GM21619 (cell line): ENCODE data around the gene CLPX.
"Not testable (repeated sequence)": the region's sequence is repeated elsewhere in the genome, so short reads cannot be mapped to it uniquely, and the experiment has no call there.

Experiments
- ATAC-seq: cut with Tn5 transposase; IDR thresholded peaks from one replicate; pipeline ENCODE4 v1.9.1; 2021; ENCODE audit not compliant: unreplicated experiment

Gene CLPX

DNA sequence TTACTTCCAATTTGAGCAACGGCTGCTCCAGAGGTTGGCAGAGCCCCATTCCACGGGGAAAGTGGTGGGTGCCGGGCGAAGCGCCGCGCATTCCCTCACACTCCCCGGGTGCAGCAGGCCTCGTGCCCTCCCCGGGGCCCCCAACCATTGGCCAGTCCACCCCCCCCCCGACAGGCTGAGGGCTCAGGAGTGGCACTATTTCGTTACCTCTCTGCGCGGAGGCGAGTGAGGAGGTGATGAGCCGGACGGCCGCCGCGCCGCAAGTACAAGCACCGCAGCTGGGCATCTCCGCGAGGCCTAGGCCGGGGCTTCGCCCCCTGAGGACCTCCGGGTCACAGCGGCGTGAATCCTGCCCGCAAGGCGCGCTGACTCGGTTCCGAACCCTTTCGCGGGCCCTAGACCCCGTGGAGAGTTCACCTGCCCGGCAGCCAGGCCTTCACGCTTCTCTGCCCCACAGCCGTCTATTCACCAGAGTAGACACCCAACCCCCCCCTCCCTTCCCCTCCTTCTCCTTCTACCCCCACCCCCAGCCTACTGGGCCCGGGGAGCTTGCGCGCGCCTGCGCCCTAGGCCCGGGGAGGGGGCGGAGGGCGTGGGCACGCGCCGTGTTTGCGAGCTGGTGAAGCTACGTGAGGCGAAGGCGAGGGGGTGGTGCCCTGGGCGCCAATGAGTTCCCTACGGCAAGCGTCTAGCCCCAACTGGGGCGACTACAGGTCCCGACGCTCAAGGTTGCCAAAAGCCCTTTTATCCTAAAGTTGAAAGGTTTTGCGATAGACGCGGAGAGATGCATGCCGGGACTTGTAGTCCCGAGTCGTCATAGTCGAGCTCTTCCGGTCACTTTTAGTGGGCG, at the start of gene CLPX:
CLPX (minus strand) TSS at position 475 of the 850 bp plus-strand sequence; CDS start at position 286, 189 bp downstream.
- peak; percentile 67 for ATAC-seq

DNA sequence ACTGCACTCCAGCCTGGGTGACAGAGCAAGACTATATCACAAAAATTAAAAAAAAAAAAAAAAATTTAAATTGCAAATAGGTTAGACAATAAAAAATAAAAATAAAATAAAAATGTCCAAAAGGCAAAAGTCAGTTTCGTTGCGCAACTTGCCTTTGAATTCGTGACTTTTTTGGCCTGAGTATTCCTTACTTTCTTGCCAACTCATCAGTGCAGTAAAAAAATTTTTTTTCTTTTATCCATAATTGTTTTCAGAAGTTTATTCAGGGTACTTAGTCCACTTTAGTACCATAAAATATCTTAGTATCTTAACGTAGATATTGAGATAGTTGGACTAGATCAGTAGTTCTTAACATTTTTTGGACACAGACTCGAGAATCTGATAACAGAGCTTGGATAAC, 48.6 kb upstream of the CLPX start:
- no peak for ATAC-seq

DNA sequence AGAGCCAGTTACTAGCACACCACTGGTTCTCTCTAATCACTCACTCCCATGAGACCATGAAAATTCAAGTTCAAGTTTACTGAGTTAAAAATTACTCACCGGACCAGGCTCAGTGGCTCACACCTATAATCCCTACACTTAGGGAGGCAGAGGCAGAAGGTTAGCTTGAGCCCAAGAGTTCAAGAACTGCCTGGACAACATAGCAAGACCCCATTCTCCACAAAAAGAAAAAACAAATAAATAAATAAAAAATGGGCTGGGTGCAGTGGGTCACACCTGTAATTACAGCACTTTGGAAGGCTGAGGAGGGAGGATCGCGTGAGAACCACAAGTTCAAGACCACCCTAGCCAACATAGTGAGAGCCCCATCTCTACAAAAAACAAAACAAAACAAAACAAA, 47.4 kb upstream of the CLPX start:
- ATAC-seq: no peak

DNA sequence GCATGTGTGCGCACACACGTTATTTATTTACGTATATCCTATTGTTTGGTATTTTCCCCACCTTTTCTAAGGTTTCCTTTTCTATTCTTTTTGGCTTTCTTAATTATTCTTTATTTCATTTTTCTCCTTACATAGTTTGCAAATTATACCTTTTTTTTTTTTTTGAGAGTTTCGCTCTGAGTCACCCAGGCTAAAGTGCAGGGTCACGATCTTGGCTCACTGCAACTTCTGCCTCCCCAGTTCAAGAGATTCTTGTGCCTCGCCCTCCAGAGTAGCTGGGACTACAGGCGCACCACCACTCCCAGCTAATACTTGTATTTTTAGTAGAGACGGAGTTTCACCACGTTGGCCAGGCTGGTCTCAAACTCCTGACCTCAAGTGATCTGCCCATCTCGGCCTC, 46.2 kb upstream of the CLPX start:
- no peak for ATAC-seq

DNA sequence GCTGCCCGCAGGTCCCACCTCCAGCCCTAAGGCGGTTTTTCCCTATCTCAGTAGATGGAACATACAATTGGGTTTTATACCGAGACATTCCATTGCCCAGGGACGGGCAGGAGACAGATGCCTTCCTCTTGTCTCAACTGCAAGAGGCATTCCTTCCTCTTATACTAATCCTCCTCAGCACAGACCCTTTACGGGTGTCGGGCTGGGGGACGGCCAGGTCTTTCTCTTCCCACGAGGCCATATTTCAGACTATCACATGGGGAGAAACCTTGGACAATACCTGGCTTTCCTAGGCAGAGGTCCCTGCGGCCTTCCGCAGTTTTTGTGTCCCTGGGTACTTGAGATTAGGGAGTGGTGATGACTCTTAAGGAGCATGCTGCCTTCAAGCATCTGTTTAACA, 41.8 kb upstream of the CLPX start:
- not testable (repeated sequence) for ATAC-seq

DNA sequence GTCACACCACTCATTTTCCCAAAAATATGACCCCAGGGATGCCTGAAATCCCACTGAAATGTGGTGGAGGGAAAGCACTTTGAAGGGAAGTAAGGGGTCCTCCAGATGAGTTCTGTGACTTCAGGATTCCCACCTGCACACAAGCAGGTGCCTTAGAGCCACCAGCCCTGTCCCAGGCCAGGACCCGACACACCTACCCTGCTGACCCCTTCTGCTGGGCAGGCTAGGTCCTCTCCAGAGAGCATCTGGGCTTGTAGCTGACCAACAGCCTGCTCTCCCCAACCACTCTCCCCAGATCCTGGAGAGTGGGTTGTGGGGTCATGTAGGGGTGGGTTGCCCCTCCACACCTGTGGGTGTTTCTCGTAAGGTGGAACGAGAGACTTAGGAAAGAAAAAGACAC, 41.1 kb upstream of the CLPX start:
- no peak for ATAC-seq

DNA sequence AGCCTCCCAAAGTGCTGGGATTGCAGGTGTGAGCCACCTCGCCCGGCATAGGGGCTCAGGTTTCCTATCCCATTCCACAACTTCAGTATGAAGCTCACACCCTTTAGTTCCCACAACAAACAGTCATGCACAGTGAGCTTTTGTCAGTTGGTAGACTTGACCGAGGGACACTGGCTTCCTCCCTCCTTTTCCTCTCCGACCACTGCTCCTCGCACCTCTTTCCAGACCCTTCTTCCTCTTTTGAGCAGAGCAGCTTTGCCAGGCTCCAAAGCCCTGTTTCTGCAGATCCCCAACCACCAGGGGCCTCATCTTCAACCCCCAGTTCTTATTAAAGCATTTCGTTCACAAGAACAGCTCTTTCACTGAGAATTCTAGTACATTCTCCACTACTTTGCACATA, 38.9 kb upstream of the CLPX start:
- no peak for ATAC-seq

DNA sequence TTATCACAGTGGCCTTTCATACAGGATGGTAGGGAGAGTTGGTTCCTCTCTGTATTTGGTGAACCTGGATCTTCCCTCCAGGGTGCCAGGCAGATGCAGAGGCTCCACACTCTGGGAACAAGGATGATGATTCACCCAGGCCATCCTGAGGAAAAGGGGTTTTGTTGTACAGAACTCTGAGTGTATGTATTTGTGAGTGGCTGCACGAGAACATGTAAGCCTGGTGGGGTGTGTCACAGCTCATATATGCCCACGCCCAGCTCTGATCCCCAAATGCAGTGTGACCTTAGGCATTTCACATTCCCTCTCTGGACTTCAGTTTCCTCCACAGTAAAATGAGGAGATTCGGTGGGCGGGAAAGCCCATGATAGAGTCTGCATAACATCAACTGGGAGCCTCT, 37.7 kb upstream of the CLPX start:
- ATAC-seq: no peak

DNA sequence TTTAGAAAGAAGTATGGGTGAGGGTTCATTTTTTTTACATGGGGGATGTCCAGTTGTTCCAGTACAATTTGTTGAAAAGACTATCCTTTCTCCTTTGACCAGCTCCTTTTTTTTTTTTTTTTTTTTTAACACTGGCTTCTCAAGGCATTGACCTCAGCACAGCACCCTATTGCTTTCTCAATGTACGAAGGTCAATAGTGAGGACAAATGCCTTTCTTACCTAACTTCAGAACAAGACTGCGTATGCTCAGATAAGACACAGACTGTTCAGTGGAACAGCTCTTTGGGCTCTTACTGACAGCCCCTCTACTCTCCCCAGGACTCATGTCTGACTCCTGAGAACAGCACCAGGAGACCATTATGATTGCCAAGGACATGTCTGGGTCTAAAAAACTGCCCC, 36.6 kb upstream of the CLPX start:
- no peak for ATAC-seq

DNA sequence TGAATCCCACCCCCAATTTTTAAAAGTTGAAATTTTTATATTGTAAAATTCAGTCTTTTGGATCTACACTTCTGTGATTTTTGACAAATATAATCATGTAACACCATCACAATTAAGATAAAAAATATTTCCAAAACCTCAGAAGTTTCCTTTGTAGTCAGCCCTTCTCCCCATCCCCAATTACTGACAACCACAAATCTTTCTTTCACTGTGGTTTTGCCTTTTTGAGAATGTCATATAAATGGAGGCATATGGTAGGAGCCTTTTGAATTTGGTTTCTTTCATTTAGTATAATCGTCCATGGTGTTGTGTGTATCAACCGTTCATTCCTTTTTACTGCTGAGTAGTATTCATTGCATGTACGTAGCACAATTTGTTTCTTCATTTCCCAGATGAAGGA, 34.0 kb upstream of the CLPX start:
- ATAC-seq: no peak

DNA sequence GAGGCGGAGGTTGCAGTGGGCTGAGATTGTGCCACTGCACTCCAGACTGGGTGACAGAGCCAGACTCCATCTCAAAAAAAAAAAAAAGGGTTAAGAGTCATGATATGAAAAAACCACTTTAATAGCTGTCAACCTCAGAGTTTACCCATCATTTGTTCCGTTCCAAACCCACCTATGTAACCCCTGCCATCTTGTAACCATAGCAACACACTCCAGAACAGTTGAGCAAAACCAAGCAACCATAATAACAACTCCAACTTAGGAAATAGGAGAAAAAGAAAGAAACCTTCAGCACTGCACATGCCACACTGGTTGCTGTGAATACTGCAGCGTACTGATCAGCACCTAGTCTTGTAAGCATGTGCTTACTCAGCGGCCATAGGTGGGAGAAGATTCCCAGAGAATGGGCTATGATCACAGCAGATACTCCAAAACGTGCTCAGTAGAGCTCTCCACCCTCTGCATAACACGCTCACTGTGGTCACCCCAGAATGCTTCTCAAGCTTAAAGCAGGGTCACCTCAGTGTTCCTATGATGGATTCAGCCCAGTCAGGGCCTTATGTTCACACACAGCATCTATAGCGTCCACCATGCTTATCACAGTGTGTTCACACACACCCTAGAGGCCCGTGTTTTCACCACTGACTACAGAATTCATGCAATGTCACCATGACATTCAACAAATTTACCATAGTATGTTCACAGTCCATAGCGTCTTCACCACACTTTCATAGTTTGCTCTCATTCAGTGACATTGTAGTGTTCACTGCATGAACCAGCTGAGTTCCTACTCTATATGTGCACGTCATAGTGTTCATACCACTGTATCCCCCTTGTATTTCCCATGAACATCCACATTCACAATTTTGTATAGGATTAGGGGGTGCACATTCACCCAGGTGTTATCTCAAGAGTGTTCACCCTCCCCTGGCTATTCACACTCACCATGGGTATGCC, 32.7 kb upstream of the CLPX start:
- ATAC-seq: no peak

DNA sequence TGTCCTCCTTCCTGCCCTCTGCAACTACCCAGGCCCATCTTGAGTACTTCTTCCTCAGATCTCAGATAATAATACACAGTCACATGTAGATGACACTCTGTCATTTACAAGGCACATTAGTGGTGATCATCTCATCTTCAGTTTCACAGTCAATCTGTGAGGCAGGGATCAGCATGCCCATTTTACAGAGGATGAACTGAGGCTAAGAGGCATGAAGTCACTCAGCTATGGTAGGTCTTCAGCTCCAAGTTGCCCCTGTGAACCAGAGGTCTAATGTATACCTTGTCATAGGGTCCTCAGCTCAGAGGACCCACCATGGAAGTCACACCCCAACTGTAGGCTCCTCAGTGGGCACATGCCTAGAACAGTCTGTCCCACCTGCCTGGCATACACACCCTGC, 30.4 kb upstream of the CLPX start:
- no peak for ATAC-seq

DNA sequence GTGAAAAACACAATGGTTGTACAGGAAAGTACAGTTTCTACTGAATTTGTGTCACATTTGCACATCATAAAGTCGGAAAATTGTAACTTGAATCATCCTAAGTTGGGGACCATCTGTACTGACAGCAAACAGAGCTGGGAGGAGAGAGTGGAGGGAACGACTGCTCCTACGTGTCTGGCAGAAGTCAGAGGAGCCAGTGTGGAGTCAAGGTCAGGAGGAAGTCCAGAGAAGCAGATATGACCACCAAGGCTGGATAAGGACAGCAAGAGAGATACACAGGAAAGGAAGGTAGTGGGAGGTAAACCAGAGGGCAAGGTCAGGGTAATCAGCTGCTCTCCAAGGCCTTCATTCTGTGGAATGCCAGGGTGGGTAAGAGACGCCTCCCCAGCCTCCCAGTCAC, 28.9 kb upstream of the CLPX start:
- ATAC-seq: no peak

DNA sequence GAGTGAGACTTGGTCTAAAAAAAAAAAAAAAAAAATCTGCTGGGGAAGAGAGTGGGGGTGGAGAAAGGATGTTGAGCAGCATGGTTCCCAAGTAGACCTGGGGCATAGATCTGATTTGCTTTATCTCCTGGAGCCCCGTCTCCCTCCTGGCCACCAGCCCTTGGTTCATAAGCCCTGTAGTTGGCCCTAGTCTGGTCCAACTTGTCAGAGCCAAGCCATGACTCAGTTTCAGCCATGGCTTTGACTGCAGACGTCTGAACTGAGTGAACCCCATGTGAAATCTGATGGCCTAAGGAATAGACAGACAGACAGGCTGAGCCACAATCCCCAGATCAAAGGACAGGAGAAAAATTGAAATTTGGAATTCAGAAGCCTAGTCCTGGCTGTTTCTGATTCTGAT, 28.1 kb upstream of the CLPX start:
- ATAC-seq: no peak

DNA sequence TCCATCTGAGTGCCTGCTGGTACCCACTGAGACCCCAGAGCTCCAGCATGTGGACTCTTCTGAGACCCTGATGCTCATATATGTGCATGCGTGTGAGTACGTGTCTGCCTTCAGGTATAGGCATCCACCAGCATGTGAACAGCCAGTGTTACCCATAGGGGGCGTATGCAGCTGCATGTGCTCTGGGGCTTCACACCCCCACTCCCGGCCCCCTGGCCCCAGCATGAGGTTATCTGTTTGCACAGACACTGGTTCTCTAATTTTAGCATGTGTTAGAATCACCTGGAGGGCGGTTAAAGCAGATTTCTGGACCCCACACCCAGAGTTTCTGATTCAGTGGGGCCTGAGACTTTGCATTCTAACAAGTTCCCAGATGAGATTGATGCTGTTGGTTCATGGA, 27.0 kb upstream of the CLPX start:
- ATAC-seq: no peak

DNA sequence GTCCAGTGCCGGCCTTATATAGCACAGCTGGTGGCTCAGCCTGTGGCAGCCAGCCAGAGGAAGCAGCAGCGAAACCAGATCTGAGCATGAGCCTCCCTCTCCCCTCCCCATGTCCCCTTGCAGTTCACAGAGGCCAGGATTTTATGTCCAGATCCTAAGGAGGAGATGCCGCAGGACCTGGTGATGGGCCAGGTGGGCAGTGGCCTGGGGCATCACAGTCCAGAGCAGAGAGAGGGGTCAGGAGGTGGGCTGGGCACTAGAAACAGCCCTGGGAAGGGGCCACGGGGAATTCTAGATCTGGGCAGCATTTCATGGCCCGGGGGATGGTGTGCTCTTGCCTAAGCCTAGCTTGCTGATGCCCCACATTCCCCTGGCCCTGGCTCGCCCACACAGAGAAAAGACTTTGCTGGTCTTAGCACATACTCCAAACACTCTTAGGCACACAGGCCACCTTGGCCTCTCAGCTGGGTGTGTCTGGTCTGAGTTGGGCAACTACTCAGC, 26.4 kb upstream of the CLPX start:
- ATAC-seq: no peak

DNA sequence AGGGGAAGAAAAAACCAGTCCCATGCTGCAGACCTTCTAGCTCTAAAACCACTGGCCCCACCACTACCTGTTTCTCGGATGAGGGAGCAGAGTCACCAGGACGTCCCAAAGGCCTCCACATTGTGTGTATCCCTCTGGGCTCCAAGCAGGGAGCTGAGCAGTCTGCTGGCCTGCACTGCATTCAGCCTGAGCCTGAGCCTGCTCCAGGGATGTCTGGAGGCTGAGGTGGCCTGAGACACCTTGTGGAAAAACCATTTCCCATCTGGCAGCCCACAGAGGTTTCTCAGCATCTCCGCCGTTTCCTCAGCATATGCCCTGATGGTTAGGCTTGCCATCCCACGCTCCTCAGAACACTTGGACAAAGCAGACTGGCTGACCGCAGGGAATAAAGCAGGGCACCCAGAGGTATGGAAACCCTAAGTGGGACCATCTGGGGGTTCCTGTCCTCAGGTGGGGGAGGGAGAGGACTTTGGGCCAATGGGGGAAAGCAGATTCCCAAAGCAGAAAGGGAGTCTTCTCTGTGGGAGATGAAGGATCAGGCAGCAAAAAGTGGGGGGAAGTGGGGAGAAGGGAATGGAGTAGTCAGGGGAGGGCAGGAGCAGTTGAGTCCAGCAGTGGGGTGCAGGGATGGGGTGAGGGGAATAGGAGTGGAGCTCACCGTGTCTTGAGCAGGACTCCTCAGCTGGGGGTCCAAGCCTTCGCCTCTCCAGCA, 25.8 kb upstream of the CLPX start, which contains the start of gene CILP:
CILP (minus strand) TSS at position 704 of the 712 bp plus-strand sequence. CDS start 1,718 bp downstream, outside the sequence.
- no peak for ATAC-seq

DNA sequence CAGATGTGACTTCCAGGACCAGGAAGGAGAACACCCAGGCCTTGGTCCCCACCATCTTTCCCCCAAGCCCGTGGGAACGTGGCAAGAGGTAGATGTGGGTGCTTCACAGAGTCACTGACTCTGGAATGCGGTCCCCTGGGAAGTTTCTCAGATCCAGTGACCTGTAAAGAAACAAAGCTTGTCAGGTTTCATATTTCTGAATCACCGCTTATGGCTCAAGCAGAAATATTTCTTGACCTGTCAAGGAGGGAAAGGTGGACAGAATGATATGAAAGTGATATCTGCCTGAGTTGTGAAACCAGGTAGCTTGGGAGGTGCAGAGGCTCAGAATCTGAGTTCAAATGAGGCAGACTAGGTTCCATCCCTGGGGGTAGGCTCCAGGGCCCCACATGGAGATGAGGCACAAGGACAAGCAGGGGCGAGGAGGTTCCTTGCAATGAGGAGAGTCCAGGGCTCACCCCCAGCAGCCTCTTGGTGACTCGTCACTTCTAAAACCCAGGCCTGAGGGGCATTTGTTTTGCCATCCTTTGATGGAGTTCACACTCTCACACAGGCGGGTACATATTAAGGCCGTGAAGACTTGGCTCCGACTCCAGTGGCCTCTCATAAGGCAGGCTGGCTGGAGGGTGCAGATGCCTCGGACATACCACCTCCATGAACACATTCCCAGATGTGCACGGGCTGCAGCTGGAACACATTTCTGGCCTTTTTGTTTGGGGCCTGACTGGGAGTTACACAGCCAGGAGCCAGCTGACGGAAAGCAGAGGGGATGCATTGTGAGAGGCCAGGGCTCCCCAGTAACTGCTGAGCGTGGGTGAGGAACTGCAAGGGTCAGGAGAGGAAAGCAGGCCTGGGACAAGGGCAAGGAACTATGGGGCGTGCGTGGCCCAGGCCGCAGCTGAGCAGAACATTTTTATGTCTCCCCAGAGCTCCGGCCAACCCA, 24.8 kb upstream of the CLPX start:
- no peak for ATAC-seq

DNA sequence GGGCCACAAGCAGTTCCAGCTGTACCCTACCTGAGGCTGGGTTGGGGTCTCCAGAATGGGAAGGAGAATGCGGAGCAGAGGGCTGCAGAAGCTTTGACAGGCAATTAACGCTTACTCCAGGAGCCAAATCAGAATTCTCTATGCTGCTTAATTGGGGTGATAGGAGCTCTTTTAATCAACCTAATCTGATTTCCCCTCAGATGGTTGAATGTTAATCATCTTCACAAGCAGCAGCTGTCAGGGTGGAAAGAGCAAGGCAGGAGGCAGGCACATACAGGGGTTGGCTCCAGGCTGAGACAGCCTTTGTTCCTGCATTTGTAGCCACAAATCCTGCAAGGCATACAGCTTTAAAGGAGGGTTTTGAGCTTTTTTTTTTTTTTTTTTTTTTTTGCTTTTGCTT, 23.5 kb upstream of the CLPX start:
- no peak for ATAC-seq

DNA sequence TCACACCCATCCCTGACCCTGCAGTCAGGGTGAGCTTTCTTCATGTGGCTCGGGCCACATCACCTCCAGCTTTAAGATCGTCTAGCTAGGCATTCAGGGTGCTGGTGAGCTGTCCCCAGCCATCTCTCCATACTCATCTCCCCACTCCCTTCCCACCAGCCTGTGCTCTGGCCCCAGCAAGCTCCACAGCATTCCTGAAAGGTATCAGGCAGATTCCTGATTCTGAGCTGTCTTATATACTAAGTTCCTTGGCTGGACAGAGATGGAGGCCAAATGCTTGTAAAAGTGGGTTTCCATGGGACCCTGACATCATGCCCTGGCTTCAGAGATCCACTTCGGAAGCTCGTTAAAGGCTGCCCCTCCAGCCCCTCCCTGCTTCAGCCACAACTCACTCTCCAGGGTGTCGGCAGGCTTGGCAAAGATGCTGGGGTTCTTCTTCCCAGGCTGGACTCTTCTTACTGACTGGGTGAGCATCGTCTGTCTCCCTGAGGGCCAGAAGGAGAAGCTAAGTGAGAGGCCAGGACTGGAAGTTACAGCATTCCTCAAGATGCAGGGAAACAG, 22.2 kb upstream of the CLPX start:
- ATAC-seq: no peak
